Measurements from ENCODE around the gene FAAP100.
"Not testable (repeated sequence)": the region's sequence is repeated elsewhere in the genome, so short reads cannot be mapped to it uniquely, and the experiment has no call there.

The FAAP100 gene

GRCh38 chr17:81536299-81537290 lies 15.6 kb downstream of the FAAP100 start:
- DNase-seq = no peak

- DNase-seq = no peak
Observed at GRCh38 chr17:81535480-81536298, 16.5 kb downstream of the FAAP100 start.

- no peak for DNase-seq
Observed at GRCh38 chr17:81535007-81535328, 17.2 kb downstream of the FAAP100 start.

- no peak for DNase-seq
Observed at GRCh38 chr17:81534157-81535006, 17.8 kb downstream of the FAAP100 start.

GRCh38 chr17:81533339-81534141 lies 18.6 kb downstream of the FAAP100 start:
- no peak for DNase-seq

- no peak for DNase-seq
Observed at GRCh38 chr17:81532490-81533287, 19.5 kb downstream of the FAAP100 start.

GRCh38 chr17:81531998-81532404 lies 20.2 kb downstream of the FAAP100 start:
- not testable (repeated sequence) for DNase-seq

- not testable (repeated sequence) for DNase-seq
Observed at GRCh38 chr17:81531013-81531412, 21.1 kb downstream of the FAAP100 start.

GRCh38 chr17:81529437-81529803 lies 22.7 kb downstream of the FAAP100 start:
- no peak for DNase-seq

GRCh38 chr17:81528651-81529436 lies 23.3 kb downstream of the FAAP100 start:
- peak; percentile 31 for DNase-seq

GRCh38 chr17:81528384-81528650 lies 23.8 kb downstream of the FAAP100 start:
- no peak for DNase-seq

GRCh38 chr17:81527591-81528383 lies 24.4 kb downstream of the FAAP100 start, which contains the start of gene FSCN2:
FSCN2 (plus strand) TSS chr17:81528377; CDS start chr17:81528532, 155 bp downstream.
- DNase-seq = no peak

GRCh38 chr17:81526662-81527571 lies 25.2 kb downstream of the FAAP100 start:
- DNase-seq = no peak

GRCh38 chr17:81524865-81525159 lies 27.3 kb downstream of the FAAP100 start:
- DNase-seq = no peak

- DNase-seq = no peak
Observed at GRCh38 chr17:81524039-81524864, 27.9 kb downstream of the FAAP100 start.

GRCh38 chr17:81523402-81524038 lies 28.6 kb downstream of the FAAP100 start:
- no peak for DNase-seq

All from NCI-H526 treated with DMSO at 0.1 percent for 48 hours (cell line).